HL-60 (cell line): Measurements from ENCODE around the gene LIMA1.

Source experiments
- DNase-seq, 2 experiments: peaks; one replicate each; pipeline ENCODE4 v3.0.0-alpha.2; 2010 to 2020; ENCODE audit warnings: low read depth in 1 of 2, low spot score in 1 of 2
- H3K27ac ChIP-seq: fragments of 250-450 bp; sonication (Bioruptor Pico); replicated peaks from 2 replicates; pipeline ENCODE4 v1.5.1; 2020; ENCODE audit warnings: mild to moderate bottlenecking, moderate library complexity
- H3K27me3 ChIP-seq: fragments of 250-450 bp; sonication (Bioruptor Pico); 2 replicates; pipeline ENCODE4 v1.5.1; 2021; ENCODE audit warnings: mild to moderate bottlenecking, moderate library complexity; ENCODE audit not compliant: insufficient read depth, poor library complexity, severe bottlenecking
- H3K4me3 ChIP-seq: replicated peaks from 2 replicates; pipeline ENCODE4 v1.5.1; 2011; ENCODE audit warnings: mild to moderate bottlenecking, control low read depth, low read length; ENCODE audit not compliant: insufficient read depth
- CTCF ChIP-seq: IDR thresholded peaks from one replicate; pipeline ENCODE4 v1.5.1; 2011; ENCODE audit warnings: low read length, control low read depth, inconsistent platforms; ENCODE audit not compliant: insufficient read depth
- GABPA ChIP-seq: IDR thresholded peaks from 2 replicates; pipeline ENCODE4 v1.6.1; 2012; ENCODE audit warnings: low read depth
- POLR2AphosphoS5 ChIP-seq: IDR thresholded peaks from 2 replicates; pipeline ENCODE4 v1.6.1; 2012; ENCODE audit warnings: low read depth
- REST ChIP-seq: IDR thresholded peaks from 2 replicates; pipeline ENCODE4 v1.6.1; 2012; ENCODE audit warnings: low read depth; ENCODE audit not compliant: insufficient replicate concordance
- SPI1 ChIP-seq: IDR thresholded peaks from 2 replicates; pipeline ENCODE4 v1.6.1; 2012; ENCODE audit warnings: low read depth, mild to moderate bottlenecking, borderline replicate concordance

LIMA1 gene

GRCh38 chr12:50167049-50167828 is 116.1 kb downstream of the LIMA1 start, which contains the start of gene CERS5:
TSS of gene CERS5 (minus strand) at chr12:50167369. CDS start at chr12:50167297, 72 bp downstream.
- TF ChIP-seq SPI1 (peak; percentile 73; the same call in 1 of the 2 replicates), REST (no peak), POLR2AphosphoS5 (peak; percentile 68), CTCF (no peak), GABPA (peak; percentile 38; the same call in 1 of the 2 replicates)
- H3K4me3 ChIP-seq = peak within 1 kb of the TSS; percentile 94
- DNase-seq = peak; percentile 93 to 99
- H3K27me3 ChIP-seq = no peaks in the 10 kb centered on the region
- peak within 1 kb of the TSS; percentile 86 for H3K27ac ChIP-seq

GRCh38 chr12:50166799-50167048 is 116.6 kb downstream of the LIMA1 start:
- Histone ChIP-seq H3K27me3 (no peaks in the 10 kb centered on the region), H3K4me3 (peak overlapping the region; percentile 94), H3K27ac (peak overlapping the region; percentile 86)
- TF ChIP-seq GABPA (no peak), SPI1 (no peak), CTCF (no peak), POLR2AphosphoS5 (no peak; the same call in 1 of the 2 replicates), REST (no peak)
- DNase-seq = peak; percentile 43 to 53

GRCh38 chr12:50164963-50165362 is 118.4 kb downstream of the LIMA1 start:
- no peak overlapping the region for H3K4me3 ChIP-seq

More at GRCh38 chr12:50164963-50165362, 118.4 kb downstream of the LIMA1 start:
- no peaks in the 10 kb centered on the region for H3K27me3 ChIP-seq
- TF ChIP-seq REST (no peak), SPI1 (no peak), GABPA (no peak), CTCF (no peak)
- DNase-seq = no peak
- H3K27ac ChIP-seq = no peak overlapping the region
